ENCODE measurements around the gene SPRYD4.

DNA sequence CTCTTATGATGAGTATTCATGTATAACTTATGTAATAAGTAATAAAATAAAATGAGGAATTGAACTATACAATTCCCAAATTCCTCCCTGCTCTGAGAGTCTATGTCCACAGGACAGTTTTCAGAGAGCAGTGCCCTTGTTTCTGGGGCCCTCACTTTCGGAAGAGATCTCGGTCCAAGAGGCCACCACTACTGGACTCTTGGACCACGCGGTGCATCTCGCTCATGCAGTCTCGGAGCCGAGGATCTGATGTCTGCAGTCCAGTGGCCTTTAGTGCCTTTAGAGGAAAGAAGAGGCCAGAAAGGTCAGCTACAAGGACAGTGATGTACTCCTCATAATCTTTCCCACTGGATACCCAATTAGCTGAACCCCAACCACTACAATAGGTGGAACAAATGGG lies 11.2 kb downstream of the SPRYD4 start:
- TF ChIP-seq, protein P1, sequence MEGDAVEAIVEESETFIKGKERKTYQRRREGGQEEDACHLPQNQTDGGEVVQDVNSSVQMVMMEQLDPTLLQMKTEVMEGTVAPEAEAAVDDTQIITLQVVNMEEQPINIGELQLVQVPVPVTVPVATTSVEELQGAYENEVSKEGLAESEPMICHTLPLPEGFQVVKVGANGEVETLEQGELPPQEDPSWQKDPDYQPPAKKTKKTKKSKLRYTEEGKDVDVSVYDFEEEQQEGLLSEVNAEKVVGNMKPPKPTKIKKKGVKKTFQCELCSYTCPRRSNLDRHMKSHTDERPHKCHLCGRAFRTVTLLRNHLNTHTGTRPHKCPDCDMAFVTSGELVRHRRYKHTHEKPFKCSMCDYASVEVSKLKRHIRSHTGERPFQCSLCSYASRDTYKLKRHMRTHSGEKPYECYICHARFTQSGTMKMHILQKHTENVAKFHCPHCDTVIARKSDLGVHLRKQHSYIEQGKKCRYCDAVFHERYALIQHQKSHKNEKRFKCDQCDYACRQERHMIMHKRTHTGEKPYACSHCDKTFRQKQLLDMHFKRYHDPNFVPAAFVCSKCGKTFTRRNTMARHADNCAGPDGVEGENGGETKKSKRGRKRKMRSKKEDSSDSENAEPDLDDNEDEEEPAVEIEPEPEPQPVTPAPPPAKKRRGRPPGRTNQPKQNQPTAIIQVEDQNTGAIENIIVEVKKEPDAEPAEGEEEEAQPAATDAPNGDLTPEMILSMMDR (IDR thresholded peaks at IDR 0.05; ENCODE audit: insufficient read depth, low read depth, low read length): no peak
- TF ChIP-seq EZH2 (IDR thresholded peaks at IDR 0.05; ENCODE audit: insufficient read depth, low read length): no peak
